ENCODE measurements around the gene PTPRN2. TPM values are rescaled to one million over a fixed set of nuclear protein-coding genes. Genes with fewer than 3 reads are reported as not detected.

The PTPRN2 gene
- total RNA-seq, 1 experiment from 2014 or later, result 1.7 TPM

GRCh38 chr7:157519246-157519645 is 1068.4 kb downstream of the PTPRN2 start:
- Histone ChIP-seq H3K36me3 (ENCODE audit: insufficient read depth, low read length) (no peaks in the 10 kb centered on the region), H3K27me3 (ENCODE audit: low read length) (no peaks in the 10 kb centered on the region), H3K9ac (ENCODE audit: low read length) (no peak overlapping the region), H3K9me3 (ENCODE audit: low read length) (no peaks in the 10 kb centered on the region), H3K79me2 (ENCODE audit: low read length) (no peaks in the 10 kb centered on the region), H3K4me2 (ENCODE audit: low read depth, low read length, poor library complexity, severe bottlenecking) (no peak overlapping the region), H4K20me1 (ENCODE audit: insufficient read depth, low read depth, low read length) (no peaks in the 10 kb centered on the region), H3K9me2 (replicated peaks; ENCODE audit: insufficient read depth, low read length) (no peaks in the 10 kb centered on the region), H3K4me3 (ENCODE audit: low read length) (no peak overlapping the region), H3K4me1 (ENCODE audit: low read length) (no peaks in the 10 kb centered on the region; the same call in 1 of the 2 replicates), H3K27ac (ENCODE audit: low read length) (no peak overlapping the region), H2AFZ (ENCODE audit: low read length) (no peak overlapping the region)
- no peak for DNase-seq

DNA sequence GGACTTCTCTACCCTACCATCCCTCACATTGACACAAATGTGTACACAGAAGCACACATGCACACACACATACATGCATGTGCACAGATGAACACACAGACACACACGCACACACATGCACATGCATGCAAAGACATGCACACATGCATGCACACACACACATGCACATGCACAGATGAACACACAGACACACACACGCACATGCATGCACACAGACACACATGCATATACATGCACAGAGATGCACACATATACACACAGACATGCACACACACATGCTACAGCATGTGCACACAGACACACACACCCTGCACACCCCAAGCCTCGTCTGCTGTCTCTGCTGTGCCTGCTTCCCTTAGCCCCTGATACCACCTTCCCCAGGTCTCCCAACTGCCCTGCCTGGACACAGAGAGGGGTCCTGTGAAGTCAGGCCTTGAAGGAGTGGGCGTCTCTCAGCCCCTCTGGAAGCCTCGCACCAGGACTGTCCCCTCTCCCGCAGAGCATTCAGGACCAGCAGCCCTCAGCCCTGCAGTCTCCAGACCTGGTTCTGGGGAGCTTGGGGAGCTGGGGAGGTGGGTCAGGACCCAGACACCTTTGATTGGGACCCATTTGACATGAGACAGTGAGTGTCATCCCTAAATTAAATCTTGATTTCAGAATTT is 1069.0 kb downstream of the PTPRN2 start:
- Histone ChIP-seq H3K9me2 (replicated peaks; ENCODE audit: insufficient read depth, low read length) (no peaks in the 10 kb centered on the region), H4K20me1 (ENCODE audit: insufficient read depth, low read depth, low read length) (no peaks in the 10 kb centered on the region), H3K27ac (ENCODE audit: low read length) (no peak overlapping the region), H3K9me3 (ENCODE audit: low read length) (no peaks in the 10 kb centered on the region), H3K4me1 (ENCODE audit: low read length) (no peaks in the 10 kb centered on the region; the same call in 1 of the 2 replicates), H3K36me3 (ENCODE audit: insufficient read depth, low read length) (no peaks in the 10 kb centered on the region), H3K9ac (ENCODE audit: low read length) (no peak overlapping the region), H3K27me3 (ENCODE audit: low read length) (no peaks in the 10 kb centered on the region), H3K79me2 (ENCODE audit: low read length) (no peaks in the 10 kb centered on the region), H3K4me3 (ENCODE audit: low read length) (no peak overlapping the region), H3K4me2 (ENCODE audit: low read depth, low read length, poor library complexity, severe bottlenecking) (no peak overlapping the region), H2AFZ (ENCODE audit: low read length) (no peak overlapping the region)
- no peak for DNase-seq

GRCh38 chr7:157517782-157518513 is 1069.7 kb downstream of the PTPRN2 start:
- no peaks in the 10 kb centered on the region for H4K20me1 ChIP-seq (ENCODE audit: insufficient read depth, low read depth, low read length)
- H3K9me2 ChIP-seq (replicated peaks; ENCODE audit: insufficient read depth, low read length), result no peaks in the 10 kb centered on the region
- no peak for DNase-seq
- no peaks in the 10 kb centered on the region for H3K36me3 ChIP-seq (ENCODE audit: insufficient read depth, low read length)
- no peaks in the 10 kb centered on the region for H3K9me3 ChIP-seq (ENCODE audit: low read length)
- no peak overlapping the region for H3K4me3 ChIP-seq (ENCODE audit: low read length)
- H3K9ac ChIP-seq (ENCODE audit: low read length), result no peak overlapping the region
- no peaks in the 10 kb centered on the region for H3K27me3 ChIP-seq (ENCODE audit: low read length)
- H3K4me1 ChIP-seq (ENCODE audit: low read length), result no peaks in the 10 kb centered on the region; the same call in 1 of the 2 replicates
- H3K79me2 ChIP-seq (ENCODE audit: low read length), result no peaks in the 10 kb centered on the region
- no peak overlapping the region for H2AFZ ChIP-seq (ENCODE audit: low read length)
- no peak overlapping the region for H3K4me2 ChIP-seq (ENCODE audit: low read depth, low read length, poor library complexity, severe bottlenecking)
- H3K27ac ChIP-seq (ENCODE audit: low read length), result no peak overlapping the region

GRCh38 chr7:157516911-157517781 is 1070.5 kb downstream of the PTPRN2 start:
- no peaks in the 10 kb centered on the region for H3K36me3 ChIP-seq (ENCODE audit: insufficient read depth, low read length)
- H2AFZ ChIP-seq (ENCODE audit: low read length), result no peak overlapping the region
- no peaks in the 10 kb centered on the region for H3K79me2 ChIP-seq (ENCODE audit: low read length)
- no peaks in the 10 kb centered on the region for H3K27me3 ChIP-seq (ENCODE audit: low read length)
- no peak overlapping the region for H3K4me2 ChIP-seq (ENCODE audit: low read depth, low read length, poor library complexity, severe bottlenecking)
- no peaks in the 10 kb centered on the region; the same call in 1 of the 2 replicates for H3K4me1 ChIP-seq (ENCODE audit: low read length)
- H3K9me3 ChIP-seq (ENCODE audit: low read length), result no peaks in the 10 kb centered on the region
- H3K4me3 ChIP-seq (ENCODE audit: low read length), result no peak overlapping the region
- DNase-seq, result no peak
- H4K20me1 ChIP-seq (ENCODE audit: insufficient read depth, low read depth, low read length), result no peaks in the 10 kb centered on the region
- H3K27ac ChIP-seq (ENCODE audit: low read length), result no peak overlapping the region
- H3K9me2 ChIP-seq (replicated peaks; ENCODE audit: insufficient read depth, low read length), result no peaks in the 10 kb centered on the region
- no peak overlapping the region for H3K9ac ChIP-seq (ENCODE audit: low read length)

GRCh38 chr7:157516311-157516710 is 1071.3 kb downstream of the PTPRN2 start:
- H4K20me1 ChIP-seq (ENCODE audit: insufficient read depth, low read depth, low read length), result no peaks in the 10 kb centered on the region
- H3K27ac ChIP-seq (ENCODE audit: low read length), result no peak overlapping the region
- no peaks in the 10 kb centered on the region for H3K36me3 ChIP-seq (ENCODE audit: insufficient read depth, low read length)
- H3K9me3 ChIP-seq (ENCODE audit: low read length), result no peaks in the 10 kb centered on the region
- no peak overlapping the region for H3K9ac ChIP-seq (ENCODE audit: low read length)
- H2AFZ ChIP-seq (ENCODE audit: low read length), result no peak overlapping the region
- H3K27me3 ChIP-seq (ENCODE audit: low read length), result no peaks in the 10 kb centered on the region
- no peak overlapping the region for H3K4me2 ChIP-seq (ENCODE audit: low read depth, low read length, poor library complexity, severe bottlenecking)
- no peaks in the 10 kb centered on the region for H3K9me2 ChIP-seq (replicated peaks; ENCODE audit: insufficient read depth, low read length)
- H3K4me3 ChIP-seq (ENCODE audit: low read length), result no peak overlapping the region
- no peaks in the 10 kb centered on the region for H3K79me2 ChIP-seq (ENCODE audit: low read length)
- H3K4me1 ChIP-seq (ENCODE audit: low read length), result no peaks in the 10 kb centered on the region; the same call in 1 of the 2 replicates
- DNase-seq, result no peak

DNA sequence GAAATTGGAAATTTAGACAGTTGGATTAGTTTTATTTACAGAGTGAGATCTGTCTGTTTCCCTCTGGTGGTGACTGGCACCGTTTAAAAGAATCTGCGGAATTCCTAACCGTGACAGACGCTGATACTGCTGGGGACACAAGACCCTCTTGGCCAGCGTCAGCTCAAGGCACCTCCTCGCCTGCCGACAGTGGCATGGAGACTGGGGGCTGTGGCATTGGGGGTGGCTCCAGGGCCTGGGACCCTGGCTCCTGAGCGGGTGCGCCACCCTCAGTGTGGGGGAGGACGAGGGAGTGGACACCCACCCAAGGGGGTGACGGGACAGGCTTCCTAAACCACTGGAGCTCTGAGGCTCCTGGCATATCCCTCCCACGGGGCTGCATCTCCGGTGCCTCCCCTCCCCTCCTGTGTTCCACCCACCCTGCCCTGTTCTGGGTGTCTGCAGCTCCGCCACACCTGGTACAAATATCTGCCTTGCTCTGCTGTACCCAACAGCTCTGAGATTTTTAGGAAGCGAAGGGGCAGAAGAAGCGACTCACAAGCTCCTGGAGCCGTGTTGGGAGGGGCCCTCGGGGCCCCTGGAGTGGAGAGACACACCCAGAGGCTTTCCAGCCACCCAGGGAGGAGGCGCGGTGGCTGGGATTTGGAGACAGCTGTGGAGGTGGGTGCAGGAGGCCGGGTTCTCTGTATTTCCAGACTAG is 1072.1 kb downstream of the PTPRN2 start:
- H3K4me3 ChIP-seq (ENCODE audit: low read length), result no peak overlapping the region
- H3K27ac ChIP-seq (ENCODE audit: low read length), result no peak overlapping the region
- H3K79me2 ChIP-seq (ENCODE audit: low read length), result no peaks in the 10 kb centered on the region
- H2AFZ ChIP-seq (ENCODE audit: low read length), result no peak overlapping the region
- H3K4me1 ChIP-seq (ENCODE audit: low read length), result no peaks in the 10 kb centered on the region; the same call in 1 of the 2 replicates
- H3K4me2 ChIP-seq (ENCODE audit: low read depth, low read length, poor library complexity, severe bottlenecking), result no peak overlapping the region
- no peaks in the 10 kb centered on the region for H3K9me2 ChIP-seq (replicated peaks; ENCODE audit: insufficient read depth, low read length)
- H3K9ac ChIP-seq (ENCODE audit: low read length), result no peak overlapping the region
- H4K20me1 ChIP-seq (ENCODE audit: insufficient read depth, low read depth, low read length), result no peaks in the 10 kb centered on the region
- no peaks in the 10 kb centered on the region for H3K27me3 ChIP-seq (ENCODE audit: low read length)
- no peaks in the 10 kb centered on the region for H3K36me3 ChIP-seq (ENCODE audit: insufficient read depth, low read length)
- no peaks in the 10 kb centered on the region for H3K9me3 ChIP-seq (ENCODE audit: low read length)
- DNase-seq, result no peak

- no peaks in the 10 kb centered on the region for H3K79me2 ChIP-seq (ENCODE audit: low read length)
- H3K4me2 ChIP-seq (ENCODE audit: low read depth, low read length, poor library complexity, severe bottlenecking), result no peak overlapping the region
- H3K4me1 ChIP-seq (ENCODE audit: low read length), result no peaks in the 10 kb centered on the region; the same call in 1 of the 2 replicates
- no peak overlapping the region for H2AFZ ChIP-seq (ENCODE audit: low read length)
- H3K27ac ChIP-seq (ENCODE audit: low read length), result no peak overlapping the region
- no peaks in the 10 kb centered on the region for H3K9me3 ChIP-seq (ENCODE audit: low read length)
- no peaks in the 10 kb centered on the region for H4K20me1 ChIP-seq (ENCODE audit: insufficient read depth, low read depth, low read length)
- DNase-seq, result no peak
- H3K4me3 ChIP-seq (ENCODE audit: low read length), result no peak overlapping the region
- no peaks in the 10 kb centered on the region for H3K36me3 ChIP-seq (ENCODE audit: insufficient read depth, low read length)
- no peaks in the 10 kb centered on the region for H3K9me2 ChIP-seq (replicated peaks; ENCODE audit: insufficient read depth, low read length)
- no peaks in the 10 kb centered on the region for H3K27me3 ChIP-seq (ENCODE audit: low read length)
- H3K9ac ChIP-seq (ENCODE audit: low read length), result no peak overlapping the region
Observed at GRCh38 chr7:157514746-157515145, 1072.9 kb downstream of the PTPRN2 start.
